Right lung (tissue), 5 donors: ENCODE measurements around the gene HRH2. TPM values are rescaled to one million over a fixed set of nuclear protein-coding genes. Genes with fewer than 3 reads are reported as not detected.
"Not testable (repeated sequence)": the region's sequence is repeated elsewhere in the genome, so short reads cannot be mapped to it uniquely, and the experiment has no call there.

Experiments used
- DNase-seq, 2 donors: peaks; one replicate each; pipeline ENCODE4 v3.0.0-alpha.2; 2013
- polyA plus RNA-seq, 5 donors: library from polyadenylated mRNA; unstranded; fragments of 120-200 nt; gene quantifications; one replicate each; pipeline versions ENCODE4 v1.2.1 to v1.2.3, GENCODE V29; 2013; ENCODE audit warnings: inconsistent platforms in 1 of 5, low replicate concordance in 1 of 5; ENCODE audit not compliant: insufficient read length in 5 of 5, insufficient read depth in 1 of 5

The HRH2 gene
- polyA plus RNA-seq, 5 donors: 5.2 to 9.0 (median 7.3) TPM

- no peak for DNase-seq
Measured at GRCh38 chr5:175736652-175737051, 78.8 kb downstream of the HRH2 start.

- no peak for DNase-seq
Measured at GRCh38 chr5:175737481-175737880, 79.6 kb downstream of the HRH2 start.

GRCh38 chr5:175738126-175738525 is 80.3 kb downstream of the HRH2 start:
- DNase-seq: no peak

- DNase-seq: no peak
Measured at GRCh38 chr5:175738602-175739133, 80.8 kb downstream of the HRH2 start.

GRCh38 chr5:175740014-175740413 is 82.1 kb downstream of the HRH2 start:
- DNase-seq: no peak

GRCh38 chr5:175741556-175741955 is 83.7 kb downstream of the HRH2 start:
- DNase-seq: no peak

GRCh38 chr5:175742290-175742994 is 84.6 kb downstream of the HRH2 start:
- DNase-seq: no peak

GRCh38 chr5:175743676-175744210 is 85.9 kb downstream of the HRH2 start:
- no peak for DNase-seq

- DNase-seq: no peak
Measured at GRCh38 chr5:175745210-175745609, 87.3 kb downstream of the HRH2 start.

- DNase-seq: no peak
Measured at GRCh38 chr5:175746851-175747250, 89.0 kb downstream of the HRH2 start.

- no peak for DNase-seq
Measured at GRCh38 chr5:175747539-175748060, 89.7 kb downstream of the HRH2 start.

GRCh38 chr5:175748650-175749049 is 90.8 kb downstream of the HRH2 start:
- no peak for DNase-seq

- no peak for DNase-seq
Measured at GRCh38 chr5:175749591-175749990, 91.7 kb downstream of the HRH2 start.

- DNase-seq: no peak
Measured at GRCh38 chr5:175750511-175750931, 92.7 kb downstream of the HRH2 start.

- DNase-seq: no peak
Measured at GRCh38 chr5:175751369-175751768, 93.5 kb downstream of the HRH2 start.

GRCh38 chr5:175752826-175753535 is 95.1 kb downstream of the HRH2 start:
- DNase-seq: no peak

GRCh38 chr5:175753536-175754402 is 95.9 kb downstream of the HRH2 start:
- no peak for DNase-seq

GRCh38 chr5:175759991-175760390 is 102.1 kb downstream of the HRH2 start:
- DNase-seq: not testable (repeated sequence)
